ENCODE measurements around the gene KCNA4.

DNA sequence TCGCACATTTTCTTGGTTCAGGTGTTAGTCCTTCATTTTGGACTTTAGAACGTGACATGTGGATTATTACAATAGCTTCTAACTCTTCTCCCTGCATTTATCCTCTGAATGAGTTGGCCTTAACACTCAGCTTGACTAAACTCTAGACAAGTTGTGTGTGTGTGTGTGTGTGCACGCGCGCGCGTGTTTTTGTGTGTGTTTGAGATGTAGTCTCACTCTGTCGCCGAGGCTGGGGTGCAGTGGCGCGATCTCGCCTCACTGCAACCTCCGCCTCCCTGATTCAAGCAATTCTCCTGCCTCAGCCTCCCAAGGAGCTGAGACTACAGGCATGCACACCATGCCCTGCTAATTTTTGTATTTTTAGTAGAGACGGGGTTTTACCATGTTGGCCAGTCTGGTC, 24.3 kb upstream of the KCNA4 start:
- TF ChIP-seq, protein P1, sequence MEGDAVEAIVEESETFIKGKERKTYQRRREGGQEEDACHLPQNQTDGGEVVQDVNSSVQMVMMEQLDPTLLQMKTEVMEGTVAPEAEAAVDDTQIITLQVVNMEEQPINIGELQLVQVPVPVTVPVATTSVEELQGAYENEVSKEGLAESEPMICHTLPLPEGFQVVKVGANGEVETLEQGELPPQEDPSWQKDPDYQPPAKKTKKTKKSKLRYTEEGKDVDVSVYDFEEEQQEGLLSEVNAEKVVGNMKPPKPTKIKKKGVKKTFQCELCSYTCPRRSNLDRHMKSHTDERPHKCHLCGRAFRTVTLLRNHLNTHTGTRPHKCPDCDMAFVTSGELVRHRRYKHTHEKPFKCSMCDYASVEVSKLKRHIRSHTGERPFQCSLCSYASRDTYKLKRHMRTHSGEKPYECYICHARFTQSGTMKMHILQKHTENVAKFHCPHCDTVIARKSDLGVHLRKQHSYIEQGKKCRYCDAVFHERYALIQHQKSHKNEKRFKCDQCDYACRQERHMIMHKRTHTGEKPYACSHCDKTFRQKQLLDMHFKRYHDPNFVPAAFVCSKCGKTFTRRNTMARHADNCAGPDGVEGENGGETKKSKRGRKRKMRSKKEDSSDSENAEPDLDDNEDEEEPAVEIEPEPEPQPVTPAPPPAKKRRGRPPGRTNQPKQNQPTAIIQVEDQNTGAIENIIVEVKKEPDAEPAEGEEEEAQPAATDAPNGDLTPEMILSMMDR (IDR thresholded peaks at IDR 0.05), result no peak
- TF ChIP-seq POLR2AphosphoS5 (IDR thresholded peaks at IDR 0.05) (no peak), POLR2A (IDR thresholded peaks at IDR 0.05) (no peak)
